ENCODE results near the gene TUSC2.

TUSC2 gene, protein sequence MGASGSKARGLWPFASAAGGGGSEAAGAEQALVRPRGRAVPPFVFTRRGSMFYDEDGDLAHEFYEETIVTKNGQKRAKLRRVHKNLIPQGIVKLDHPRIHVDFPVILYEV

DNA sequence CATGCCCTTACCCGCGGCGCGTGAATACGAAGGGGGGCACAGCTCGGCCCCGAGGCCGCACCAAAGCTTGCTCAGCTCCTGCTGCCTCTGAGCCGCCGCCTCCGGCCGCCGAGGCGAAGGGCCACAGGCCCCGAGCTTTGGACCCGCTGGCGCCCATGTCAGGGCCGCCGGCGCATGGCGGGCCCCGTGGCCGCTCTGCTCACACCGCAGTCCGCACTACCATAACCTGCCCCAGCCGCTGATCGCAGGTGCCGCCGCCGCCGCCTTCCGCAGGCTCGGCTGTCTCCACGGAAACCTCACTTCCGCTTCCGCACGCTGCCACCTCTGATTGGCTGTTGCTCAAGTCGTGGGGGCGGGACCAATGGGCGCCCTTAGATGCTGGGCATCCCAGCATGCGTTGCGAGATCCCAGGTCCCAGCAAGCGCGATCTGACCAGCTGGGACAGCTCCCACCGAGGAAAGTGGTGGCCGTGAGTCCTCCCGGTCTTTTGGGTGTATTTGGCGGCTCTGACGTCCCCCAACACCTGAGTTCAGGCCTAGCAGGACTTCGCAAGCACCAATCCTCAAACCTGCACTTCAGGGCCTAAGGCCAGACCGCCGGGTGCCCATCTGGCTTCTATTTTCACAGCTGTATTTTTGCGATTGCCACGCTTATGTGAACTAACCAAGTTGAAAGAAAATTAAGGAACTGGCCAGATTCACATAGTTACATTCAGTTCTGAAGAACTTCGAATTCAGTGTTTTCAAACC, at the start of gene TUSC2:
Gene TUSC2 (minus strand): TSS at position 281 of the 749 bp plus-strand sequence. CDS start 124 bp downstream, at position 157.
- peak; percentile 97 for DNase-seq

DNA sequence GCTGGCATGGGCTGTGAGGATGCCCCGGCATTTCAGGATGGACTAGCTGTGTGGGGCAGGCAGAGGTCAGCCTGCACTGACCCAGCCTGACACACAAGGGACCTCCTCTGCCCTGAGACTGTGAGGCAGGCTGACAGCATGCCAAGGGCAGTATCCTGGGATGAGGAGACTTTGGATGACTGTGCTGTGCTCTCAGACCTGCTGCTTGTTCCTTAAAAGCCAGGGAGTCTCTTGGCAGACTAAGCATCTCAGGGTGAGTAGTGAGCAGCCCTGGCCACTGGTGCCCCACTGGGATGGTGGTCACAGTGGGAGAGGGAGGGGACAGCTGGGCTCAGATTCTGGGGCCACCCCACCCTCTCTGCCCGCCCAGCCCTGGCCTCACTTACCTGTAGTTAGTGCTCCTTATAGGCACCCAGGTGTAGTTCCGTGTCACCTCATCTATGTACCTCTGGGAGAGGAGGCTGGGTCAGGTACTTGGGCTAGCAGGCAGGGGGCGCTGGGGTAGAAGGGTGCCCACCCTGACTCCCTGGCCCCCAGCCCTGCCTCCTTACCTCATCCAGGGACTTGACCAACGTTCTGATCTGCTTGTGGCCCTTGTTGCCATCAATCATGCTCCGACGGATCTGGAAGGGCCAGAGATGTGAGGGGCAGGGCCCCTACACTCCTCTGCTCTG, 47.4 kb upstream of the TUSC2 start:
- DNase-seq = no peak

GRCh38 chr3:50374363-50375257, 46.6 kb upstream of the TUSC2 start:
- no peak for DNase-seq

- no peak for DNase-seq
These were observed 45.4 kb upstream of the TUSC2 start for GRCh38 chr3:50373146-50374051.

- no peak for DNase-seq
These were observed 44.3 kb upstream of the TUSC2 start for GRCh38 chr3:50372349-50372748.

DNA sequence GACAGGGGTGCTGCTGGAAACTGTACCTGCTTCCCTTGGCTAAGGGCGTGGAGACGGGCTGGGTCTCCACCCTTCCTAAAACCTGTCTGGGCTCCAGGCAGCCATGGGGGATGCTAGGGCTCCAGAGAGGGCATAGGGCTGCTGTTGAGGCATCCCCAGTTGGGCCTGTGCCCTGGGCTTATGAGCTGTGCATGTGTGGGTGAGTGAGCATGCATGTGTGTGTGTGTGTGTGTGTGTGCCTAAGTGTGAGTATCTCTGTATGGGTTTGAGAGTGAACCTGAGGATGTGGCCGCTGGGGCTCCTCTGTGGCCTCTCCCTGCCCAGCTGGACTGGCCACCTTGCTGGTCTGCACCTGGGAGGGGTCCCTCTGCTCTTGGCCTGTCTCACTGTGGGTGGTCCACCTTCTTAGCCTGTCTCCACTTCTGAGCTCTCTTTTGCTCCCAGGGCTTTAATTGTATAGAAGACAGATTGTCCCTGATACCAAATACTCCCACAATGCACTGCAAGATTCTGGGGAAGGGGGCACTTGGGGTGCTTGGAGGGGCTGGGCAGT, 43.2 kb upstream of the TUSC2 start:
- DNase-seq = no peak

GRCh38 chr3:50370594-50370993, 42.6 kb upstream of the TUSC2 start:
- DNase-seq = no peak

DNA sequence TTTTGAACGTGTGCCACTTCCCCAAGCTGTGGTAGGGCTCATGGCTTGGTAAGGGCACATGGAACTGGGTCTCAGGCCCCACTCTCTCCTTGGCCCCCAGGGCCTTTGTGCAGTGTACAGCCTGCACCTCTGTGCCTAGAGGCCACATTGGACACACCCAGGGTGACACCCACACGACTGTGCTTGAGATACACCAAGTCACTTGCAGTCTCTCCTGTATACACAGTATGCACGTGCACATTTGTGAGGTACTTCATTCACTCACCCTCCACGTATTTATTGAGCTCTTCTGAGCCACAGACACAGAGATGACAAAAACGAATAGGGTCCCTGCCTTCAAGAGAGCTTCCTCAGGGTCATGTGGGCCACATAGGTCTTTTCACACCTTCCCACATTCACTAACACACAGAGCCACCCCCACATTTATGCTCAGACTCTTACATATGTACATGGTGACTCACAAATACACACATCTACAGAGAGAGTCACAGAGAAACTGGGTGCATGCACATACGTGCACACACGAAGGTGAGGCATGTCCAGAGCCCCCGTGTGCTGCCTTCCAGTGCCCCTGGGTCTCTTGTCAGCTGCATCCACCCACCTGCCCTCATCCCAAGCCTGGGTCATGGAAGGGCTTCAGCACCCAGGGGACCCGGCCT, 41.1 kb upstream of the TUSC2 start:
- no peak for DNase-seq

- DNase-seq = no peak
These were observed 37.8 kb upstream of the TUSC2 start for GRCh38 chr3:50365842-50366220.

DNA sequence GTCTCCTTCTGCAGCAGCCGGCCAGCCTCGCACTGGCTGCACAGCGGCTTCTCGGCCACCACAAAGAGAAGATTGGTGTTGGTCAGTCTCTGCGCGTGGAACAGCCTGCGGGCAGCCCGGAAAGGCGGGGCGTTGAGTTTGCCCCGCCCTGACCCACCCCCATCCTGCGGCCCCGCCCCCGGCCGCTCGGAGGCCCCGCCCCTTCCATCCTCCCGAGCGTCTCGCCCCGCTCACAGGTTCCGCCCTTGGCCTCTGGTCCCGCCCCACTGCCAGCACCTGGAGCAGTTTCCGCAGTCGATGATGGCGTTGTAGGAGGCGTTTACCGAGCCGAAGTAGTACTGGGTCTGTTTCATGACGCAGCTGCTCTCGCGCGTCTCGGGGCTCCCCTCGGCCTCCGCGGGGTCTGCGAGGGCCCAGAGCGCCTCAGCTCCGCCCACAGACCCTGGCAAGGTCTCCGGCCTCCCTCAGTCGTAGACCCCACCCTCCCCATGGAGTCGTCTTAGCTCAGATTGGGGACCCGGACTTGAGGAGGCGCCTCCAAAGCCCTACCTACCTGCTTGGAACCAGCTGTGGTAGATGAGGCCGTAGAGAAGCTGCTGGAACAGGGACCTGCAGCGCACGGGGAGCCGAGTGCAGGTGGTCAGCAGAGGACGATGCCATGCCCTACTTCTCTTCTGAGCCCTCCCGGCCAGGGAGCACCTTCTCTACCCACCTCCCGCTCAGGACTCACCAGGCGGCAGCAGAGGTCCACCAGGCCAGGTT, 37.2 kb upstream of the TUSC2 start:
- DNase-seq = peak; percentile 95

GRCh38 chr3:50364573-50365079, 36.6 kb upstream of the TUSC2 start:
- DNase-seq = no peak

DNA sequence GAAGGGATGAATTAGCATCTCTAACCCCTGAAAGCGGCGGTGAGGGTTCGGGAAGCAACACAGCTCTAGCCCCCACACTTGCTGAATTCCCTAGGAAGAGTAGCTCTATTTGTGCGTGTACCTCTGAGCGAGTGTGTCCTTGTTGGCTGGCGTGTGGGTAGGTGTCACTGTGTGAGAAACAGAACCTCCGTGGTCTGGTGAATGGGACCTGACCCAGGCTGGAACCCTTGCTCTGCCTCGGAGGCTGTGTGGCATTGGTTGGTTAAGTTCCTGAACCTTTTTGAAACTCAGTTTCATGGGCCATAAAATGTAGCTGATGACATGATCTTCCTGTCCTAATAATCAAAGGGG, 31.7 kb upstream of the TUSC2 start:
- DNase-seq = no peak

DNA sequence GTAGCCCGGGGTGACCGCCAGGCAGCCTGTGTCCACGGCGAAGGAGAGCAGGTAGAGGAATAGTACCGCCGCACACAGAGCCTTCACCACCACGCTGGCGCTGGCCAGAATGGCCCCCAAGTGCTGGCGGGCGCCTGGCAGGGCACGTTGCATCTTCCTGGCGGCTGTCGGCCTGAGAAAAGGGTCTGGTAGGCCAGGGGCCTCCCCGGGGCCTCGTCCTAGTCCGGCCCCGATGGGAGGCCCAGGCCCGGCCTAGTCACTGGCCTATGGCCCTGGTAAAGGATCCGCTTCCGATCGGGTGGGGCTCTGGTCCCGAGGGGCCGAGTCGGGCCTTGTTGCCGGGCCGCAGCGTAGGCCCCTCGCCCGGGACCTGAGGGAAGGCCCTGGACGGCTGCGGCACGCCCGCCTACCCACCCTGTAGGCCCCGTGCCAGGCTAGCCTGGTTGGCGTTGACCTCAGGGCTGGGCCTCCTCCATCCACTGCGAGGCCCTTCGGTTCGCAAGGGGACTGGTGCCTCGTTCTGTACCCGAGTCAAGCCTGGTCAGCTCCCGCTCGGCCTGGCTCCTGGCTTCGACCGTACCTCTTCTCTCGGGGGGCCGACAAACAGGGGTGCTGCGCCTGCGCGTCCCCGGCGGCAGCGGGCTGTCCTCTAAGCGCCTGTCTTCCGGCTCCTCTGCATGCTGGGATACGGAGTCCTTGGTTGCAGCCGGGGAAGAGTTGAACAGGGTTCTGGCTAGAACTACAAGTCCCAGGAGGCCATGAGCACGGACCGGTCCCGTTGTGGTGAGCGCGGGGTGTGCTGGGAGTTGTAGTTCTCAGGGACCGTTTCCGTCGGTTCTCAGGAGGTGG, 31.1 kb upstream of the TUSC2 start, which contains the start of gene TMEM115:
Gene TMEM115 (minus strand): TSS at position 611 of the 849 bp plus-strand sequence. CDS start 458 bp downstream, at position 153.
- peak; percentile 96 for DNase-seq

GRCh38 chr3:50358355-50358910, 30.4 kb upstream of the TUSC2 start:
- DNase-seq = no peak

DNA sequence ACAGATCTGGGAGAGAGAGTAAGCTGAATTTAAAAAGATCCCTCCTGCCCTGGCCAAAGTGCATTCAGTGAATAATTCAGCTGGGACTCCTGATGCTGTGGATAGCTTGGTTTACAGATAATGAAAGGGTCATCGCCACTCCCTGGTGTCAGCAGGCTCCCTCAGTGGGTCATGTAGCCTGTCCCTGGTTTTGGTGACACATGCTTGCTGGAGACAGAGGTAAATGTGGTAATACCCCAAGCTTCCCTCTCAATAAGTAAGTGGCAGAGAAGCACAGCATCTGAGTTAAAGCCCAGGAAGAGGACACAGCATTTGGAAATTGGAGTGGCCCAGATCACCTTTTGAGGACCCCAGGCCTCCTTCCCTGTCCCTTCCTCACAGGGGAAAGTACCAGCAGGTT, 29.5 kb upstream of the TUSC2 start:
- DNase-seq = no peak

- DNase-seq = no peak
These were observed 28.5 kb upstream of the TUSC2 start for GRCh38 chr3:50356553-50356952.

DNA sequence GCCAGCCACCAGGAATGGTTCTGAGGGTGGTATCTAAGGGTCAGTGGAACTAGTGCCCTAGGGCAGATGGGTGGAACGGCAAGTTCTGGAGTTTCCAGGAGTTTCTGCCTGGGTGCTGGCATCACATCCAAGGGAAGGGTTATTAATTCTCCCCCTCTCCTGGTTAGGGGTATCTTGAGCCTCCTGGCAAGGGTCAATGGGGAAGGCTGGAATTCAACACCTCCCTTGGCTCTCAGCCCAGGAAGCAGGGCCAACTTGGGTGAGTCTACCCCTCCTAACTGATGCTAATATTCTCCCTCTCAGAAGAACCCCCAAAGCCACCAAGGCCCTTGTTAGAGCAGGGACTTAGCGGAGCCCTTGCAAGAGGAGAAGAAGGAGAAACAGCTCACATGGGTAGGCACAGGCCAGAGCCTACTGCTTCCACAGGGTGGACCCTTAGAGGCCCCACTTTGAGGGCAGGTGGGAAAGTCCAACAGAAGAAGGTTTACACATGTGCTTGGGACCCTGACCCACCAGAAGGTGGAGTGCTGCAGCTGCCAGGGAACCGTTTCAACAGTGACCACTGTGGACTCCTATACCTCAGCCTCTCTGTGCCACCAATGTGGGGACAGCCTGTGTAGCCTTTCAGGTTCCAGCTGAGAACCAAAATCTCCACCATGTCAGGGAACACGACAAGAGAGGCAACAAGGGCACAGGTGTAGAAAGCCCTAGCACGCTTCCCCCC, 28.0 kb upstream of the TUSC2 start:
- no peak for DNase-seq

DNA sequence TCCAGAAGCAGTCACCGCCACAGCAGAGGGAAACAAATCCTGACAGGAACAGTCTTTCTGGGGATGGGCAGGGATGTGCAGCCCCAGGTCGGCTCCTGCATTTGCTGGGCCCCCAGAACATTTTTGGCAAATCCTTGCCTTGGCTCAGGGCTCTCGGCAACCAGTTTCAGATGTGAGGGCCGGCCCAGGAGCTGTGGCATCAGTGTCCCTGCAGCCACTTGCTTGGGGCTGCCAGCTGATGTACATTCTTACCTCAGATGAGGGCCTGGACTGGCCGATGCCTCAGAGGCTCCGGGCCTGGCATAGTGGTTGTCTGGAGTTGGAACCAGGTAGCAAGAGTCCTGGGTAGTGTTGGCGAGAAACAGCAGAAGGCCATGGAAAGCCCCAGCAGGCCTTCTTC, 26.8 kb upstream of the TUSC2 start:
- no peak for DNase-seq

Data from stimulated activated CD8-positive, alpha-beta memory T cell treated with anti-CD3 and anti-CD28 coated beads, Interleukin-4, amount 100 ng/mL, for 48 hours (primary cell).